HEK293T (cell line): Measurements from ENCODE around the gene JUNB.

Experiments used
- CTCF ChIA-PET: fragments of 350-600 bp; formaldehyde crosslinking; extraction: SDS; loops from one replicate; lab custom pipeline; 2021; ENCODE audit warnings: antibody characterized with exemption, inconsistent platforms; lab: Yijun Ruan, JAX
- POLR2A ChIA-PET: fragments of 350-600 bp; formaldehyde crosslinking; extraction: SDS; loops from one replicate; lab custom pipeline; 2020; ENCODE audit warnings: antibody characterized with exemption, inconsistent platforms; lab: Yijun Ruan, JAX
- DNase-seq: peaks from one replicate; pipeline ENCODE4 v3.0.0; 2012; ENCODE audit warnings: mixed read lengths; ENCODE audit errors: extremely low spot score
- ARNT ChIP-seq: fragments of 450-650 bp; IDR thresholded peaks from 2 replicates; pipeline ENCODE4 v1.6.1; 2017; ENCODE audit warnings: mild to moderate bottlenecking
- BHLHE40 ChIP-seq: fragments of 450-650 bp; IDR thresholded peaks from 2 replicates; pipeline ENCODE4 v1.6.1; 2016; ENCODE audit warnings: mild to moderate bottlenecking, moderate library complexity, borderline replicate concordance
- CTBP1 ChIP-seq: fragments of 450-650 bp; IDR thresholded peaks from 2 replicates; pipeline ENCODE4 v1.6.1; 2016; ENCODE audit warnings: borderline replicate concordance
- ELF4 ChIP-seq: fragments of 450-650 bp; IDR thresholded peaks from 2 replicates; pipeline ENCODE4 v1.6.1; 2017; ENCODE audit warnings: antibody characterized with exemption
- FOXA1 ChIP-seq: fragments of 450-650 bp; IDR thresholded peaks from 2 replicates; pipeline ENCODE4 v1.6.1; 2016; ENCODE audit warnings: mild to moderate bottlenecking
- FOXK2 ChIP-seq: fragments of 450-650 bp; IDR thresholded peaks from 2 replicates; pipeline ENCODE4 v1.6.1; 2016; ENCODE audit warnings: mild to moderate bottlenecking
- FOXM1 ChIP-seq: fragments of 450-650 bp; IDR thresholded peaks from 2 replicates; pipeline ENCODE4 v1.6.1; 2017; ENCODE audit warnings: mild to moderate bottlenecking, borderline replicate concordance
- HDGF ChIP-seq: fragments of 450-650 bp; IDR thresholded peaks from 2 replicates; pipeline ENCODE4 v1.6.1; 2017; ENCODE audit warnings: antibody characterized with exemption, borderline replicate concordance
- L3MBTL2 ChIP-seq: fragments of 450-650 bp; conservative IDR thresholded peaks from 2 replicates; pipeline ENCODE4 v1.6.1; 2016; ENCODE audit warnings: mild to moderate bottlenecking
- LEF1 ChIP-seq: fragments of 450-650 bp; IDR thresholded peaks from 2 replicates; pipeline ENCODE4 v1.6.1; 2017; ENCODE audit warnings: mild to moderate bottlenecking, borderline replicate concordance
- NFRKB ChIP-seq: fragments of 450-650 bp; IDR thresholded peaks from 2 replicates; pipeline ENCODE4 v1.6.1; 2016; ENCODE audit warnings: mild to moderate bottlenecking, moderate library complexity
- SP1 ChIP-seq: fragments of 450-650 bp; IDR thresholded peaks from 2 replicates; pipeline ENCODE4 v1.6.1; 2017
- SUZ12 ChIP-seq: fragments of 450-650 bp; IDR thresholded peaks from 2 replicates; pipeline ENCODE4 v1.6.1; 2016; ENCODE audit warnings: mild to moderate bottlenecking
- TARDBP ChIP-seq: fragments of 450-650 bp; IDR thresholded peaks from 2 replicates; pipeline ENCODE4 v1.6.1; 2016
- ZNF384 ChIP-seq: fragments of 450-650 bp; IDR thresholded peaks from 2 replicates; pipeline ENCODE4 v1.6.1; 2016
- TF ChIP-seq, protein P1 (sequence below): fragments of 450-650 bp; IDR thresholded peaks from 2 replicates; pipeline ENCODE4 v1.6.1; 2016

The JUNB gene

DNA sequence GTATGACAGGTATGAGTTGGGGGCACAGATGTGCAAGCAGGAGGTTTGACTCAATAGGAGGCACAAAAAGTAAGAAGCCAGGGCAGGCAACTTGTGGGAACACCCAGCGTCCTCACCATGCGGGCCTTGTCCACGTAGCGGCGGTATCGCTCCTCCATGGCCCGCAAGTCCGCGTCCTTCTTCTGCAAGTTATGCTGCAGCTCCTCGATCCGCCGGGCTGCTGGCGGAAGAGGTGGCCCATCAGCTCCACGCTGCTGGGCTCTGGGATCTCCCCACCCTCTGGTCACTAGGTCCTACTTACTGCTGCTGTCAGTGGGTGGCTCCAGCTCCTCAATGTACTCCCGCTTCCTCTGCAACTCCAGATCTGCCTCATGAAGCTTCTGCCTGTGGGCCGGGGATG lies 26.6 kb upstream of the JUNB start:
- ChIA-PET CTCF (interaction anchor here (2.4 to 3.5 kb wide), 2 partner anchors 28 to 31 kb away, joined by 12 to 23 read pairs; partner anchors contain the start of gene JUNB), POLR2A (interaction anchor here (1.3 kb wide), 1 partner anchor 29 kb away, joined by 4 read pairs; no protein-coding TSS in a partner anchor)
- no peak for TF ChIP-seq LEF1
- TF ChIP-seq, protein P1, sequence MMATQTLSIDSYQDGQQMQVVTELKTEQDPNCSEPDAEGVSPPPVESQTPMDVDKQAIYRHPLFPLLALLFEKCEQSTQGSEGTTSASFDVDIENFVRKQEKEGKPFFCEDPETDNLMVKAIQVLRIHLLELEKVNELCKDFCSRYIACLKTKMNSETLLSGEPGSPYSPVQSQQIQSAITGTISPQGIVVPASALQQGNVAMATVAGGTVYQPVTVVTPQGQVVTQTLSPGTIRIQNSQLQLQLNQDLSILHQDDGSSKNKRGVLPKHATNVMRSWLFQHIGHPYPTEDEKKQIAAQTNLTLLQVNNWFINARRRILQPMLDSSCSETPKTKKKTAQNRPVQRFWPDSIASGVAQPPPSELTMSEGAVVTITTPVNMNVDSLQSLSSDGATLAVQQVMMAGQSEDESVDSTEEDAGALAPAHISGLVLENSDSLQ: no peak
- TF ChIP-seq CTBP1: no peak
- TF ChIP-seq FOXA1: no peak
- no peak for TF ChIP-seq TARDBP
- TF ChIP-seq ARNT: no peak
- no peak for TF ChIP-seq L3MBTL2
- no peak for TF ChIP-seq FOXM1
- TF ChIP-seq ZNF384: no peak
- no peak for TF ChIP-seq SP1
- no peak for TF ChIP-seq HDGF
- TF ChIP-seq FOXK2: no peak
- no peak for TF ChIP-seq ELF4
- TF ChIP-seq SUZ12: no peak
- no peak for TF ChIP-seq BHLHE40
- TF ChIP-seq NFRKB: no peak
- DNase-seq: no peak

DNA sequence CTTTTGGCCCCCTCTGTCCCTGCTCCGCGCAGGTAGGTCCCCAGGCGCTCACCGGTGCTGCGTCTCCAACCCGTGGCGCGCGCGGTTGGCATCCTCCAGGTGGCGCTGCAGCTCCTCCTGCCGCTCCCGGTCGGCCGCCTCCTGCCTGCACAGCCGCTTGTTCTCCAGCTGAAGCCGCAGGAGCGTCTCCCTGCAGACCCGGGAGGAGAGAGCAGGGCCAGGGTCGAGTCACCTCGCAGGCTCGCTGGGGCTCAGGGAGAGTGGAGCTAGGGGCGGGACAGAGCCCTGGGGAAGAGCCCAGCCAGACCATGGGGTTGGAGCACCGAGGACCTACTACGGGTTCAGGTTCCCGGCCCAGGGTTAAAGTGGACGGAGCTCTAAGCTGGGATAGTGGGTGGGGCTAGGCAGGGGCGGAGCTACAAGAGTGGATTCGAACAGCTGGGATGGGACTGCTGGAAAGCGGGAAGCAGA lies 25.2 kb upstream of the JUNB start:
- TF ChIP-seq SP1 (no peak), FOXA1 (no peak), ZNF384 (no peak), HDGF (no peak), SUZ12 (no peak), L3MBTL2 (no peak), BHLHE40 (no peak)
- ChIA-PET CTCF (interaction anchor here (0.6 to 3.5 kb wide), 17 partner anchors 9 to 189 kb away, joined by 3 to 23 read pairs (median 5); partner anchors contain the start of genes FBXW9 and JUNB), POLR2A (interaction anchor here (0.6 to 2.7 kb wide), 10 partner anchors 11 to 81 kb away, joined by 3 to 13 read pairs (median 6); partner anchors contain the start of genes GET3, JUNB and RNASEH2A)
- DNase-seq: peak; percentile 86

DNA sequence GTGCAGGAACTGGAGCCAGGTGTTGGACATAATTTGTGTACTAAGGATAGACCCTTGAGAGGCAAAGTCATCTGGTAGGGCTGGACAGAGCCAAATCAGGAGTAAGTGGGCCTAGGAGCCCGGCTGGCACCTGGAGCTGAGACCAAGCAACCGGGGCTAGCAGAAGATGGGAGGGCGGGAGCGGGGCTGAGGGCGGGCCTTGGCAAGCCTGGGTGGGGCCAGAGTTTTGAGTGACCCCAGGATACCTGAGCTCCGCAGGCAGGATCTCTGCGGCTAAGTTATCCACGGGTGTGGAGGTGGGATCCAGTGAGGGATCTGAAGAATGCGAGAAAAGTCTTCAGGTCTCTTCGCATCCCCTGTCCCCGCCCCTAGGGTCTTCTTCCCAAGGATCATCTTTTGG lies 24.1 kb upstream of the JUNB start:
- POLR2A ChIA-PET: interaction anchor here (0.9 to 2.7 kb wide), 5 partner anchors 10 to 34 kb away, joined by 3 to 13 read pairs (median 7); partner anchors contain the start of genes GET3 and JUNB
- CTCF ChIA-PET: interaction anchor here (0.8 to 2.2 kb wide), 4 partner anchors 10 to 80 kb away, joined by 3 to 15 read pairs (median 4); partner anchors contain the start of gene FBXW9
- TF ChIP-seq FOXA1 (no peak), TARDBP (no peak), BHLHE40 (no peak), ELF4 (no peak), ARNT (no peak), LEF1 (no peak), HDGF (no peak), SUZ12 (no peak), NFRKB (no peak), L3MBTL2 (no peak), ZNF384 (no peak), CTBP1 (no peak), FOXM1 (no peak), FOXK2 (no peak), SP1 (no peak)
- TF ChIP-seq, protein P1: no peak
- no peak for DNase-seq

DNA sequence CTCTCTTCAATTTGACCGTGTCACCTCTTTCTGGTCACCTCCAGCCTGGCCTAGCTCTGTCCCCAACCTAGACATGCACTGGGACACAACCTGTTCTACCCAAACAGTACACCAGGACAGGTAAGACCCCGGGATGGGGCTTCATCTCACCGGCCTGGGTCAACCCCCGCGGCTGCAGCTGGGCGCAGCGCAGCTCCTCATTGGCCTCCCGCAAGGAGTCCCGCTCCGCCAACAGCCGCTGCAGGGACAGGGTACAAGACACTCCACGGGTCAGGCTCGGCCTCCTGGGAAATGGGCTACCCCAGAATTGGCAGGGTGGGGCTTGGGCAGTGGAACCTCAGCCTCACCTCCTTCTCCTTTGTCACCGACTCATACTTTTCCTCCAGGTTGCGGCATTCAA lies 23.6 kb upstream of the JUNB start:
- no peak for DNase-seq
- TF ChIP-seq LEF1 (no peak), CTBP1 (no peak), HDGF (no peak), ELF4 (no peak), NFRKB (no peak), L3MBTL2 (no peak), ARNT (no peak), SP1 (no peak), TARDBP (no peak), SUZ12 (no peak)
- TF ChIP-seq, protein P1: no peak
- ChIA-PET CTCF (interaction anchor here (0.8 kb wide), 1 partner anchor 10 kb away, joined by 4 read pairs; no protein-coding TSS in a partner anchor), POLR2A (interaction anchor here (1.5 to 2.7 kb wide), 4 partner anchors 10 to 31 kb away, joined by 3 to 13 read pairs (median 8); partner anchors contain the start of genes GET3 and JUNB)

DNA sequence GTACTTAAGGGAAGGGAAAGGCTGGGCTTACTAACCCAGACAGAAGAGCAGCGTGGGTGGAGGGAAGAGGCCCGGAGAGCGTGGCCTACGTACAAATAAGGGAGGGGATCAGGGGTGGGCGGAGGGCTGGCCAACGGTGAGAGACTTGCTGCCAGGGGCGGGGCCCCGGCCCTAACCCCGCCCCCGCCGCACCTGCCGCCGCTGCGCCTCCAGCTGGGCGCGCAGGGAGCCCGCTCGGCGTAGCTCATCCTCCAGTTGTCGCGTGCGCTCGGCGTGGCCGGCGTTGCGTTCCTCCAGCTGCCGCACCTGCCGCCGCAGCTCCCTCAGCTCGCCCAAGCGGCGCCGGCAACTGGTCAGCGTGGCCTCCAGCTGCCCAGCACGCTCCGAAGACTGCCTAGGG lies 21.6 kb upstream of the JUNB start:
- TF ChIP-seq FOXA1 (no peak), CTBP1 (no peak), TARDBP (no peak), ELF4 (no peak), LEF1 (no peak), NFRKB (no peak), SP1 (no peak), BHLHE40 (no peak), SUZ12 (no peak), ARNT (no peak), L3MBTL2 (no peak), ZNF384 (no peak), FOXM1 (no peak), HDGF (no peak)
- TF ChIP-seq, protein P1: no peak
- DNase-seq: no peak
- CTCF ChIA-PET: interaction anchor here (1.2 kb wide), 1 partner anchor 9 kb away, joined by 3 read pairs; no protein-coding TSS in a partner anchor
- POLR2A ChIA-PET: interaction anchor here (1.1 kb wide), 1 partner anchor 22 kb away, joined by 3 read pairs; no protein-coding TSS in a partner anchor
